H1 (cell line): ENCODE measurements around the gene SLC35E4.

Experiments used
- EZH2 ChIP-seq: fragments of 200-600 bp; sonication (generic); IDR thresholded peaks from 2 replicates; pipeline ENCODE4 v1.7.1; 2012; ENCODE audit warnings: low read depth, mild to moderate bottlenecking, moderate library complexity, low read length, inconsistent platforms; ENCODE audit not compliant: severe bottlenecking
- SIN3A ChIP-seq, 2 experiments: IDR thresholded peaks in 1 of 2; conservative IDR thresholded peaks in 1 of 2; 2 replicates each; pipeline ENCODE4 v1.6.1; 2011 to 2012; ENCODE audit warnings: low read length in 2 of 2, improper control_type of control experiment in 1 of 2, low read depth in 1 of 2, mild to moderate bottlenecking in 1 of 2
- YY1 ChIP-seq: IDR thresholded peaks from 2 replicates; pipeline ENCODE4 v1.6.1; 2011; ENCODE audit warnings: low read depth, mild to moderate bottlenecking, low read length
- TF ChIP-seq, protein P1 (sequence below), 3 experiments: IDR thresholded peaks; 1 replicate in 2 of 3; 2 replicates in 1 of 3; pipeline versions ENCODE4 v1.5.1 to v1.6.1; 2011; ENCODE audit warnings: low read length in 3 of 3, mild to moderate bottlenecking in 3 of 3, inconsistent platforms in 2 of 3, low read depth in 1 of 3, moderate library complexity in 1 of 3; ENCODE audit not compliant: insufficient read depth in 1 of 3; ENCODE audit errors: control extremely low read depth in 1 of 3

DNA sequence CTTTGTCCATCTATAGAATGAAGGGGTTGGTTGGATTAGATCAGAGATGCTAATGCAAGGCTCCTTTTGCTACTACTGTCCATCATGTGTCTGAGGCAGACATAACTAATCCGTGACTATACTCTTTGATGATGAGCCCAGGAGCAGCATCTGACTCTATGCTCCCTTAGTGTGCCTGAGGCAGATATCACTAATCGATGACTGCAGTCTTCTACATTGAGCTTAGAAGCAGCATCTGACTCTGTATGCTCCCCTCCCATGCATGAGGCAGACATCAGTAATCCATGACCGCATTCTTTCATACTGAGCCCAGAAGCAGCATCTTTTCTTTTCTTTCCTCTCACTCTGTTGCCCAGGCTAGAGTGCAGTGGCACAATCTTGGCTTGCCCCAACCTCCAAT is 24.4 kb upstream of the SLC35E4 start:
- no peak for TF ChIP-seq YY1
- TF ChIP-seq, protein P1, sequence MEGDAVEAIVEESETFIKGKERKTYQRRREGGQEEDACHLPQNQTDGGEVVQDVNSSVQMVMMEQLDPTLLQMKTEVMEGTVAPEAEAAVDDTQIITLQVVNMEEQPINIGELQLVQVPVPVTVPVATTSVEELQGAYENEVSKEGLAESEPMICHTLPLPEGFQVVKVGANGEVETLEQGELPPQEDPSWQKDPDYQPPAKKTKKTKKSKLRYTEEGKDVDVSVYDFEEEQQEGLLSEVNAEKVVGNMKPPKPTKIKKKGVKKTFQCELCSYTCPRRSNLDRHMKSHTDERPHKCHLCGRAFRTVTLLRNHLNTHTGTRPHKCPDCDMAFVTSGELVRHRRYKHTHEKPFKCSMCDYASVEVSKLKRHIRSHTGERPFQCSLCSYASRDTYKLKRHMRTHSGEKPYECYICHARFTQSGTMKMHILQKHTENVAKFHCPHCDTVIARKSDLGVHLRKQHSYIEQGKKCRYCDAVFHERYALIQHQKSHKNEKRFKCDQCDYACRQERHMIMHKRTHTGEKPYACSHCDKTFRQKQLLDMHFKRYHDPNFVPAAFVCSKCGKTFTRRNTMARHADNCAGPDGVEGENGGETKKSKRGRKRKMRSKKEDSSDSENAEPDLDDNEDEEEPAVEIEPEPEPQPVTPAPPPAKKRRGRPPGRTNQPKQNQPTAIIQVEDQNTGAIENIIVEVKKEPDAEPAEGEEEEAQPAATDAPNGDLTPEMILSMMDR (IDR thresholded peaks at IDR 0.05; ENCODE audit: control extremely low read depth in 1 of 3, insufficient read depth in 1 of 3, low read depth in 1 of 3, low read length in 3 of 3) = no peak
- TF ChIP-seq SIN3A (conservative IDR thresholded peaks at IDR 0.05 in 1 of 2, IDR thresholded peaks at IDR 0.05 in 1 of 2; ENCODE audit: low read depth in 1 of 2, low read length in 2 of 2) = no peak
- TF ChIP-seq EZH2 = no peak
